Medulla oblongata (tissue), 1 donor: ENCODE data around the gene IP6K1.
"Not testable (repeated sequence)": the region's sequence is repeated elsewhere in the genome, so short reads cannot be mapped to it uniquely, and the experiment has no call there.

Source experiments
- DNase-seq: peaks from one replicate; pipeline ENCODE4 v3.0.0-alpha.2; 2015; ENCODE audit errors: extremely low spot score

IP6K1 gene

DNA sequence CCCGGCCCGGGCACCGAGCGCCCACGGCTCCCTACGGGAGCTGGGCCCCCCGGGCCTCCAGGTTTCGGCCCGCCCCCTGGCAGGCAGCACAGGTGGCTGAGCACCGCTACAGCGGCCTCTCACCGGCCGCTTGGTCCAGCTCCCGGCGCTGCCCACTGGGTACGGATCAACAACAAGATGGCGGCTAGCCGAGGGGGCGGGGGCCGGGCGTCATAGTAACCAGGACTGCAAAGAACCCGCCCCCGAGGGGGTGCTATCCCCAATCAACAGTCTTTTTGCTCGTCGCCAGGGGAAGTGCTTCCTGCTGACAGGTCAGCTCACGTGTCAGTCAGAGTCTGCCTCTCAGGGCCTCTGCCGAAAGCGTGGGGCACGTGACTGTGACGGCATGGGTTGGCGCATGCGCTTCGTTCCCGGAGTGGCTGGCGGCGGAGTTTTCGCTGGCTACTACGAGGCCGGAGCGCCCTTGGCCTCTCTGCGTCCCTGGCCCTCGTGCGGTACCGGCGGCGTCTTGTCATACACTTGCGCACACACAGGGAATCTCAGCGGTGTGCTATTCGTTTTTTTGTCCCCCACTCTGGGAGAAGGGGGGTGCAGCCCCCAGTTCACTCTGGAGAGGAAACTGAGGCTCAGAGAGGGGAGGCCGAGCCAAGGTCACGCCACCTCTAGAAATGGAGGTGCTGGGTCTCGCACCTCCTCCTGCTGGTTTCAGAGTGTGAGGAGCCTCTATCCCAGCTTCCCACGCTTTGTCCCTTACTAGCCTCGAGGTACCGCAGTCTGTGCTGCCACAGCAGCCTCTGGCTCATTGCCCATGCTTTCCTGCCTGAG is at the start of gene IP6K1:
Gene IP6K1 (minus strand): TSS at position 186 of the 825 bp plus-strand sequence. CDS start 38,502 bp downstream, outside the sequence.
- peak; percentile 100 for DNase-seq

DNA sequence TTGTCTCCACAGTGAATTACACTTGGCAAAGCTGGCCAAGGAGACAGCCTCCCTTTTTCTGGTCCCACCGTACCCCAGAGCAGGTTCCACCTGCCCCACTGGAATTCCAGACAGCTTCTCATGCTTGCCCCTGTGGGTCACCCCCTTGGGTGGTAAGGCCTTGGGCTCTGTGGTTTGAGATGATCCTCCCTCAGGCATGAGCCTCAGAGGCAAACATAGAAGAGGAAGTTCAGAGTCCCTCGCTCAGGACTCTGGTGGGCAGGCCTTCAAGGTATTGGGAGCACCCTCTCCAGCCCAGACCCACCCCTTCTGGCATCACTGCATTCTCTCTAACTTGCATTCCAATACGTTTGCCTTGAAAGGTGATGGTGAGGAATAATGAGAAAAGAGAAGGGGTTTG is 45.0 kb upstream of the IP6K1 start:
- DNase-seq, result no peak

- DNase-seq, result peak; percentile 57
Measured at GRCh38 chr3:49826016-49826415, 39.7 kb upstream of the IP6K1 start.

GRCh38 chr3:49823131-49823530 is 36.8 kb upstream of the IP6K1 start:
- not testable (repeated sequence) for DNase-seq

- peak; percentile 78 for DNase-seq
Measured at GRCh38 chr3:49813497-49814174, 27.3 kb upstream of the IP6K1 start, which contains the start of gene UBA7. TSS of gene UBA7 (minus strand) at chr3:49813953. CDS start at chr3:49813787, 166 bp downstream.

- no peak for DNase-seq
Measured at GRCh38 chr3:49812916-49813496, 26.7 kb upstream of the IP6K1 start.

DNA sequence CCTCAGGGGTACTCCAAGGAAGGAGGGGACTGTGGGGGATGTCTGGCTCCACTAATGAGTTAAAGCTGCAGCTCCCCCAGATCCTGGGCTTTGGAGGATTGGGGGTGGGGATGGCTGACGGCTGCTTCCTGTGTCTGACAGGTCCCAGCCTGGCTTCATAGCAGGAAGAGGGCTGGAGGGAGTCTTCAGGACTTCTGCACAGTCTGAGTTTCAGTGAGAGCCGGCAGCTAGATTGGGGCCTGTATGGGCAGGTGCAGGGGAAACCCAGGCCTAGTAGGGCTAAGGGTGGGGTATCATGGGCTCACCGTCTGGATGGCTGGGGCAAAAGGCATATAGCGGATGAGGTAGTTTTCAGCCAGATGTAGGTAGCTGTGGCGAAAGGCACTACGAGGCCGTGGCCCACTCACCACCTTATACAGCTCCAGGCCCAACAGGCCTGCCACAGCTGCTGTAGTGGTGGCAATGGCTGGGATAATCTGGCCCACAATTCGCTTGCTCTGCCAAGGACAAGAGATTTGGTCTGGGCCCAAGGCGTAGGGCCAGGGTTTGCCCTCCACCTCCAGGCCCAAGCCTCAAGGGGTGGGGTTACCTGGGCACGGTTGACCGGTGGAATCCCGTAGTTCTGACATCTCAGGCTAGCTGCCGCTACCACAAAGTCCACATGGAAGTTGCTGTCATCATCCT is 21.2 kb upstream of the IP6K1 start:
- DNase-seq, result no peak

GRCh38 chr3:49806850-49807249 is 20.5 kb upstream of the IP6K1 start:
- no peak for DNase-seq

- DNase-seq, result peak; percentile 67
Measured at GRCh38 chr3:49805897-49806701, 19.8 kb upstream of the IP6K1 start.

DNA sequence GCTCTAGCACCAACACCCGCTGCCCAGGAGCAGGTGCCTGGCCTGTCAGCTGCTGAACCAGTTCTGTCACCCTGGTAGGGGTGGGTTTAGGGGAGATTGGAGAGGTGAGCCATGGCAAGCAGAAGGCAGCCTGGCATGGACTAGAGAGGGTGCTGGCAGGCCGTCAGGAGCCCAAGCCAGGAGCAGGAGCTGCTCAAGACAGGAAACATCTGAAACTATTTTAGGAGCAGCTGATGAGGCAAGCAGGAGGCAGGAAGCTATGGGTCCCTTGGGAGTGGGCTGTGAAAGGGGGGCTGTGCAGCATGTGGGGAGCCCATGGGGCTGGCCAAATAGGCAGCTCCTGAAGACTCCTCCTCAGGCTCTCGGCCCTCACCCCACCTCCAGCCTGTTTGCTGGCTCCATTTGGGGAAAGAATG is 19.0 kb upstream of the IP6K1 start:
- DNase-seq, result peak; percentile 77

- no peak for DNase-seq
Measured at GRCh38 chr3:49804141-49805041, 18.0 kb upstream of the IP6K1 start.

- DNase-seq, result no peak
Measured at GRCh38 chr3:49803465-49804140, 17.3 kb upstream of the IP6K1 start.

- DNase-seq, result peak; percentile 92
Measured at GRCh38 chr3:49802719-49803464, 16.6 kb upstream of the IP6K1 start, which contains the start of gene INKA1. TSS of gene INKA1 (plus strand) at chr3:49803261. CDS start at chr3:49803393, 132 bp downstream.

DNA sequence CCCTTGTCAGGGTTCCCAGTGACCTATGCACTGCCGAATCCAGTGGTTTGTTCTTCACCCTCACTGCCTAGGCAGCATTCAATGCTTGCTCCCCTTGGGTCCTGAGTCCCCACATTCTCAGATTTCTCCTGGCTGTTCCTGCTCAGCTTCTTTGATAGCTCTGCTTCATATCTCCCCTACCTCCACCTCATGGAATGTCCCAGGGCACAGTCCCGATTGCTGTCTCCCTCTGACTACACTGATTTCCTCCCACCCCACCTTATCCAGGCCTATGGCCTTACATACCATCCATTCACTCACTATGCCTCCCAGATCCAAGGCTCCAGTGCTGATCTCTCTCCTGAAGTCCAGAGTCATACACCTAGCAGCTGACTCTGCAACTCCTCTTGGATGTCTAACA is 14.8 kb upstream of the IP6K1 start:
- no peak for DNase-seq

- DNase-seq, result no peak
Measured at GRCh38 chr3:49799761-49800160, 13.4 kb upstream of the IP6K1 start, which contains the start of gene CDHR4. TSS of gene CDHR4 (minus strand) at chr3:49799873. CDS start at chr3:49799812, 61 bp downstream.

GRCh38 chr3:49799105-49799504 is 12.8 kb upstream of the IP6K1 start:
- DNase-seq, result no peak

DNA sequence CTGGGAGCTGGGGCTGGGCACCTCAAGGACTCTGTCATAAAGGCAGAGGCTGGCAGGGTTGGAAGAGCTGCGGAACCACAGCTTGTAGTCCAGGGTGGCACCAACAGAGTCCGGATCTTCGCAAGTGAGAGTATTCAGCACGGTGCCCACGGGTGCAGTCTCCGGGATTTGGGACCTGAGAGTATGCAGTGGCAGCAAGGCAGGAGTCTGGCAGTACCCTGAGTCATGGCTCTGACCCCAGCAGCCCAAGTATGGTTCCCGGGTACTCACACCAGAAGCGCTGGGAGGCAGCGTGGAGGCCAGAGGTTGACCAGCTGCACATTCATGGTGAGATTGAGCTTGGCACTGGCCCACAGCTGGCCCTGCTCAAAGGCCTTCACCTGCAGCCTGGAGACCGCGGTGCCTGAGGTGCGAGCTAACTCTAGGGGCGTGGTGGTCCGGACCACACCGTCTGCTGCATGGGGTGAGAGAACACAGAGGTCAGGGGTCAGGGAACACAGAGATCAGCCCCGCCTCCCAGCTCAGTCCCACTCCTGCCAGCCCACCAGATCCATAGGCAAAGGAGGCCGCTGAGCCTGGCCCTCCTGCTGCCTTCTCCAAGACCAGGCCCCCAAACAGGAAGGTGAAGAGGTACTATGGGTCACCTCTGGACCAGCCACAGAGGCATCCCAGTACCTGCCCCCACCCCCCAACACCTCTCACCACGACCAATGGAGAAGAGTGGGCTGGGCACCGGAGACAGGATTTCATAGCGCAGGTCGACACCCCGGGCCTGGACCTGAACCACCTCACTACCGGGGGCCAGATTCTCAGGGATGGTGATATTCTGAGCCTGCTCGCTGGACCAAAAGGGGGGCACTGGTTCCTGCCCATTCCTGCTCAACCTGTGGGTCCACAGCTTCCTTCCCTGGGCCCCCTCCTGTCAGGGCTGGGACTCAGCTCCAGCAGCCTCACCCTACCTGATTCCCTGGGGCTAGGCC is 8.9 kb upstream of the IP6K1 start:
- no peak for DNase-seq
